HG03060 (cell line): ENCODE measurements around the gene CPA4.

Experiments
- ATAC-seq: cut with Tn5 transposase; IDR thresholded peaks from one replicate; pipeline ENCODE4 v1.9.1; 2021; ENCODE audit warnings: low read depth, moderate number of reproducible peaks; ENCODE audit not compliant: unreplicated experiment

CPA4 gene

DNA sequence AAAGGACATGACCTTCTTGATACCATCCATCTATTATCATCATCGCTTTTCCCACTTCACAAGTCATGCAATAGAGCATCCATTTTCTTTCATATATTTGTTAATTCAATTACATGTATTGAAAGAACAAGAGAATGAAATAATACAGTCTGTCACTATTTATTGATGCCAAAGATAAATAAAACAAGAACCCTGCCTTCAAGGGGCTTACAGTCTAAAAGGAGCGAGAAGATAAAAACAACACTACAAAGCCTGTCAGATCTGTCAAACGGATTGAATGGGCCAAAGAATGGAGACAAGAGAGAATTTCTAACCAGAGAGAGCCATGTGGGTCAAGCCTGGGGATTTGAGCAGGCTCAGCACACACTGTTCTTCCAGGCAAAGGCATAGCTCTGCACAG is 67.6 kb downstream of the CPA4 start:
- no peak for ATAC-seq

DNA sequence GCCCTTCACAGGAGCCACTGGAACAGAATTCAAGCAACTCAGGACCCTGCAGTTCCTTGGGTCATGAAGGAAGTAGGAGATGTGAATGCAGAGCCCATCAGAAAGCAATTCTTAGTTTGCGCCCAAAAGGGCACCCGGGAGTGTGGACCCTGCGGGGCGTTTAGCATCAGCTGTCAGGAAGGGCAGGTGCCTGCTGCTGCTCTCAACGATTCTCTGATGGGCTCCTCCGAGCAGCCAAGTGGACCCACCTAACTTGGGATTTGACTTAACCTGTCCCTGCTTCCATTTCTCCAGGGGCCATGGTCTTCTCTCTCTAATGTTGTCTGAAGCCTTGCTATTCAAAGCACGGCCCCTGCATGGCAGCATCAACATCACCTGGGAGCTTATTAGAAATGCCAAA is 68.7 kb downstream of the CPA4 start:
- no peak for ATAC-seq

DNA sequence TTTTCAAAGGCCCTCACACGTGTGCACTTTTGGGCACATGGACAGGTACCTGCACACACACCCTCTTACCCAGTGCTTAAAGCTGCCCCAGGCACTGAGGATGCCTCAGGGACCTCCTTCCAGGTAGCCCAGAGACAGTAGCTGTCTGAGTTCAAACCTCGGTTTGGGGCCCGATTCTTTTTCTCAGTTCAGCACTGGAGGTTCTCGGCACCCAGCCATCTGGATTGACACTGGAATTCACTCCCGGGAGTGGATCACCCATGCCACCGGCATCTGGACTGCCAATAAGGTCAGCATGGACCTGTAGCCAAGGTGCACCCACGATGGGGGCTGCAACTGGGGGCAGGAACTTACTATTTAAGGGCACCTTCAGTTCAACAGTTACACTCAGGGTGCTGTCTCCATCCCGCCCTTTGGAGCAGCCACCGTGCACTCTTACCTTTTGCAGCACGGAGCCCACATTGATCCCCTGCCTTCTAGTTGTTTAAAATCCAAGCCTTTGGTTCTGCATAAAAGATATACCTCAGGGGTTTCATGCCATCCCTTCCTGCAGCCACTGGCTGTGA is 69.4 kb downstream of the CPA4 start:
- ATAC-seq, result no peak

DNA sequence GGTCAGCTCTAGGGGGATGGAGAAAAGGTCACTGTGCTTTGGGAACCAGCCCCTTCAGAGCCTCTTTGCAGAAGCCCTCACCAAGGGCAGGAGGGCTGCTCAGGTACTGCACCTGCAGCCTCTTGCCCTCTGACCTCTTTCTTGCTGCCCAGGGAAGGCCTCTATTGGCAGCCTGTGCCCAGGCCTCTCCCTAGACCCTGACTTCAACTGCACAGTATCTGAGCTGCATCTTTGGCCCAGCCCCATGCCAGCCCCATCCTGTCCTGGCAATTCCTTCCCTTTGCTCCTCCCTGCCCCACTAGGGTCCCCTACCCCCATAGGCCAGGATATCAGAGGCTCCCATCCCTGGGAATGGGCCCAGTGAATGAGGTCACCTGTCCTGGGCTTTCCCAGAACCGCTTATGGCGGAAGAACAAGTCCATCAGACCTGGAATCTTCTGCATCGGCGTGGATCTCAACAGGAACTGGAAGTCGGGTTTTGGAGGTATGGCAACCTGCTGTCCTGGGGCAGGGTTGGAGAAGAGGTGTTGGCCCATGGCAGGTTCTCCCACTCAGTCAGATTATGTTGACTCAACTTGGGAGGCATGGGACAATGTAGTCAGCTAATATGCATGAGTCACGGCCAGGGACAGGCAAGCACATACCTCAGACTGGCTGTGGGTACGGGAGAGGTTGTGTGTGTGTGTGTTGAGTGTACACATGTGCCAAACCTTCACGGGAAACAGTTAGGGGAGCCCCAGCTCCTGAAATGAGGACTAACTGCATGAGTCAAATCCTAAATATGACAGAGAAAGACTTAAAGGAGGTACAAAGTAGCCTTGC is 70.3 kb downstream of the CPA4 start:
- no peak for ATAC-seq

DNA sequence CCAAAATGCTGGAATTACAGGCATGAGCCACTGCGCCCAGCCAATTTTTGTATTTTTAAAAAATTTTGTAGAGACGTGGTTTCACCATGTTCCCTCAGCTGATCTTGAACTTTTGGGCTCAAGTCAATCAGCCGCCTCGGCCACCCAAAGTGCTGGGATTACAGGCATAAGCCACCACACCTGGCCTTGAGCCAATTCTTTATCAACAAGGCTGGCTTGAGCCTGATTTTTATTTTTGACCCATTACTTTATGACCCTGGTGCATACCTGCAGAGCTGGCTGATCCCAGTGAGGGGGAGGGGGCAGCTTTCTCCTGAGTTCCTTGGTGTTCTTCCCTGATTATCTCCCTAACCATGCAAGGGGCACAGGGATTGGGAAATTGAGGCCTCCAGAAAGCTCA is 71.5 kb downstream of the CPA4 start:
- ATAC-seq, result no peak

DNA sequence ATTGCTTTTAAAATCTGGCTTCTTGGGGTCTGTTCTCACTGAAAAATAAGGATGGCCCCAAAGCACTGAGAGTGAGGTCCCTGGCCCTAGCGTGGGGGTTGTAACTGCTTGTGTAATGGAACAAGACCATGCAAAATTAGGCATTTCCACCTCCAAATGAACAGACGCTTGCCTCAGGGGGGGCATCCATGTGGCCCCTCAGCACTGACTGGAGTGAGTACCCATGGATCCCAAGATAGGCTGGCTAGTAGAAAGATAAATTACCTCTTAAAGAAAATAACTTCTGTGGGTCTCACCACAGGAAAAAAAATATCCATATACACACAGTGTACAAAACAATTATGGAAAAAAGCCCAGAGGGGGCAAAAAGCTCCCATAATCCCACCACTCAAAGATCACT is 72.1 kb downstream of the CPA4 start:
- no peak for ATAC-seq

DNA sequence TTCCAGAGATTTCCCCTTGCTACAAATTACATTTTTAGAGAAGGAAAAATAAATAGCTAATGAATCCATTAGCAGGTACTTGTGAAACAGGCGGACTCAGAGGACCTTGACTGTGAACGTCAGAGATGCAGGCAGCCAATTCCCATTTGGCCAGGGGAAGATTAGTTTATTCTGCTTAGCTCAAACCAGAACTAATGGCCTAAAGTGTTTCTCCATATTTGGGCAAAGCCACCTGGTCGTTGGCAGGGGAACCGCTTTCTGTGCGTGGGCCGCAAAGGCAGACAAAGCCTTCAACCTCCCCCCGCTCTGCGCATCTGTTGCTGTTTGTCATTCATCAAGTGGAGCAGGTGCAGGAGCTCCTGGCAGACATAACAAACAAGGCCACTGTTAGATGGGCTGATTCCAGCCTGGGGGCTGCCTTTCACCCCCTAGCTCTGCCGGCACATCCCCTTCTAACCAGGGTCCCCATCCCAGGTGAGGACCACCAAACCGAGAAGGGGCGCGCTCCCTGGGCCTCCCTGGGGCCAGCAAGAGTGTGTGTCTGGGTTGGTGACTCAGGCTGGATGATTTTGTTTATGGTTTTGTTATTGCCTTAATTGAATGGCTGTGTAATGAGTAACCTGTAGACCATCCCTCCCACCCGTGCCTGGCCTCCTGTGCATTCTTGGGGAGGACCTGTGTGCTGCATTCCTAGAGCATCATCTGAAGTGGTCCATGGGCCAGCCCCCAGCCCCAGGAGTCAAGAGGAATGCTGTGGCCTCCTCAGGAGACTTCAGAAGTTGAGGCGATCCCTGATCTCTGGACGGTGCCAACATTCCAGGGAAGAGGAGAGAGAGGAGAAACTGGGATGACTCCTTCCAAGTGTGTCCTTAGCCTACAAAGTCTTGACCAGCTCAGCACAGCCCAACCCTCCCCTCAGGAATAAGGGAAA is 72.8 kb downstream of the CPA4 start:
- peak; percentile 35 for ATAC-seq

DNA sequence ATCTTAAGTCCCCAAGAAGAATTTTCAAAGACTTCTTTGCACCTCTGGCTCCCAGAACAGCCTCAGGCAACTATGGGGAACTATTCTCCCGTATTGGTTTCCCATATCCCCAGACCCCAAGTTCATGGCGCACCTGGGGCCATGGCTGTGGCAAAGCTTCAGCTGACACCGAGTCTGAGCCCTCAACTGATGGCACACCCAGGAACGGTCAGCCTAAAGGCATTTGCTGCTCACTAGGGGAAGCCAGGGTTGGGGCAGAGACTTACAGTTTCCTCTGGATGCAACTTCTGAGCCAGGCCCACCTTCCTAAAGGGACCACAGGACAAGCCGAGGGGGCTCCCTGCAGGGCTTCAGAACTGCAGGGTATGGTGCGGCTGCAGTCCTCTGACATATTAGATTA is 73.6 kb downstream of the CPA4 start:
- no peak for ATAC-seq

DNA sequence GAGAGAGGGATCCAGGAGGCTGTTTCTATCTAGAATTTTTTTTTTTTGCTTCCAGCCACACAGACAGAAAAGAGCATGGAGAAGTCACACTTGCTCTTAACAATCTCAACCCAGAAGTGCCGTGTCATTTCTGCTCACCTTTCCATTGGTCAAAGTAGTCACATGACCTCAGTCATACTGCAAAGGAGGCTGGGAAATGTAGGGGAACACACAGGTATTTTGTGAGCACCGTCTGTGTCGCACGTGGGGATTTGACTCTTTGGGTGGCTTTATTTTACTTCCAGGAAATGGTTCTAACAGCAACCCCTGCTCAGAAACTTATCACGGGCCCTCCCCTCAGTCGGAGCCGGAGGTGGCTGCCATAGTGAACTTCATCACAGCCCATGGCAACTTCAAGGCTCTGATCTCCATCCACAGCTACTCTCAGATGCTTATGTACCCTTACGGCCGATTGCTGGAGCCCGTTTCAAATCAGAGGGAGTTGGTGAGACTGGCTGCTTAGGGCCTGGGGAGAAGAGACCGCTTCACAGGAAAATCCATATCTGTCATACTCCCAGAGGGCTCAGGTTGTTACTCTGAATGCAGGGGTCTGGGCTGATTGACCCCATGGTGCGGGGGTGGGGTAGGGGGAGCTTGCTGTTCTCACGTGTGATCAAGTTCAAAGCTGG is 74.3 kb downstream of the CPA4 start:
- no peak for ATAC-seq

DNA sequence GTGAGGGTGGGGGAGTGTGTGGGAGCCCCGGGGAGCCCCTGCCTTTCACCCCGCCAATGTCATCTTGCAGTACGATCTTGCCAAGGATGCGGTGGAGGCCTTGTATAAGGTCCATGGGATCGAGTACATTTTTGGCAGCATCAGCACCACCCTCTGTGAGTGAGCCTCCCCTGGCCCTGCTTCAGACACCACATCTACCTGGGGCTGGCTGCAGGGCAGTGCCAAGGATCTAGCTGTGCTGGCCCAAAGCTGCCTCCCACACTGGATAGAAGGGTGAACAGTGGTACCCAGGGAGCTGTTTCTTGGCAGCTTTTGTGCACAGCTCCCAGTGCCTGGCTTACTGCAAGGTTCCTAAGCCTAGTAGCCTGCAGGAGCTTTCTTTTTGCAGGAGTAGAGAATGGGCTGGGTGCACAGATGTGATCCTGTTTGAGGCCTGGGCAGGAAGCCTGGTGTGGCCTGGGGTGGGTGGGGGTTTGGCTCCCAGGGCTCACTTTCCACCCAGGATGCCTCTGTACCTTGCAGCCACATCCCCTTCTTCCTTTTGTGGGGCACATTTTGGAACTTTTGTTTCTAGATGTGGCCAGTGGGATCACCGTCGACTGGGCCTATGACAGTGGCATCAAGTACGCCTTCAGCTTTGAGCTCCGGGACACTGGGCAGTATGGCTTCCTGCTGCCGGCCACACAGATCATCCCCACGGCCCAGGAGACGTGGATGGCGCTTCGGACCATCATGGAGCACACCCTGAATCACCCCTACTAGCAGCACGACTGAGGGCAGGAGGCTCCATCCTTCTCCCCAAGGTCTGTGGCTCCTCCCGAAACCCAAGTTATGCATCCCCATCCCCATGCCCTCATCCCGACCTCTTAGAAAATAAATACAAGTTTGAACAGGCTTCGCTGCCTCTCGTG is 75.1 kb downstream of the CPA4 start:
- no peak for ATAC-seq

DNA sequence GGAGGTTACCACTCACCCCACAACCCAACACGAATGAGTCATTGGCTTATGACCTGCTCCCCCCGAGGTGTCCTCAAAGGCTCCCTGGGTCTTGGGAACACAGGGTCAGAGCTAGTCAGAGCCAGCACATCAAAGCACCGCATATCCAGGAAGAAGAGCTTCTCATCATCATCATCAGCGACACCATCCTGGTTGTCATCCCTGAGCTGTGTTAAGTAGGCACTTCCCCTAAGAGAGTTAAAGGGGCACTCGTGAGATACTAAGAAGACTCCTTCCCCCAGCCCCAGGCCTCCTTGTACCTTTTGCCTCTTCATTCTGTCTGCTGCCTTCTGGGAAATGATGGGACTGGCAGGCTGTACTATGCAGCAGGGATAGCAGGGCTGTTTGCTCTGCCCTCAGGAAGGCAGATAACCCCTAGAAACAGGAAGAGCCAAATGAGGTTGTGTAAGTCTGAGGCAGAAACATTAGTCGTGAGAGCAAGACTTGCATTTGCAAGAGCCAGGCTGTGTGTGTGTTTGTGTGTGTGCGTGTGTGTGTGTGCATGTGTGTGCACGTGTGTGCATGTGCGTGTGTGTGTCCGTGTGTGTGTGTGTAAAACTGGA is 76.2 kb downstream of the CPA4 start:
- no peak for ATAC-seq

DNA sequence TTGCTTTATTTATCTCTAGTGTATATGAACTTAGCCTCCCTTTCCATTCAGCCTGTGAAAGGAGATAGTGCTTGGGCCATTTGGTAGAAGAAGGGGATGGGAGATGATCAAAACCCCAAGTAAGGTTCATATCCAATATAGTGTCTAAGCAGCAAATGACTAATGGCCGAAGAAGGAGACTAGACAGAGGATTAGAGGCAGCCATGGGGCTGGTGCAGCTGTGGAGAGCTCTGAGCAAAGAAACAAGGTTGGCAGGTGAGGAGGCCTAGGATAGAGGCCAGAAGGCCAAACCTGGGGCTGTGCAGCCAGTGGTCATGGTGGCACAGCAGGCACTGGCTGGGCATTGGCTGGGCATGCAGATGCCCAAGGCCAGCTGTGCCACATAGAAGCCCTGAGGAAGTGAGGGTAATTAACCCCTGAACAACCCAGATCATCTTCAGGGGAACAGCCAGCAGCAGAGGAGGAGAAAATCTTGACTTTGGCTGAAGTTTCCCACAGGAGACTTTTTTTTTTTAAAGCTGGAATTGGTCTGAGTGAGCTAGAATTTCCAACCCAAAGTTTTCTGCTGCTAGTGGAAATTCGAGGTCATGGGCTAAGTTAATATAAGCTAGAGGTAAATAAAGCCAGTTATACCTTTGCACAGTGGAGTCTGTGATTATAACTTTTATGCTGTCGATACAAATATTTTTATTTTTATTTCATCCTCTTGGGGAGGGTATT is 77.0 kb downstream of the CPA4 start:
- ATAC-seq, result no peak

DNA sequence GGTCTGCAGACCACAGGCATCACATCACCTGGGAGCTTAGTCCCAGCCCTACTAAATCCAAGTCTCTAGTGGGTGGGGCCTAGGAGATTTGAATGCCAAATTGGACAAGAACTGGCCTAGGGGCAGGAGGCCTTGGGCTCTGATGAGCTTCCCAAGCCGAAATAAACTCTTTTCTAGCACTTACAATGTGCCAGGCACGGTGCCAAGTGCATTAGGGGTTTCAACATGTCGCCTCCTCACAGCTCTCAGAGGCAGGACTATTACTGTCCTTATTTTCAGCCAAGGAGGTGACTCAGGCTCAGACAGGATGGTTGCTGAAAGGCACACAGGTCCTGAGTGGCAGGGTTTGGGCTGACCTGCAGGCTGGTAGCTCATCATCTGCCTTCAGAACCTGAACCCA is 78.1 kb downstream of the CPA4 start:
- ATAC-seq, result no peak

DNA sequence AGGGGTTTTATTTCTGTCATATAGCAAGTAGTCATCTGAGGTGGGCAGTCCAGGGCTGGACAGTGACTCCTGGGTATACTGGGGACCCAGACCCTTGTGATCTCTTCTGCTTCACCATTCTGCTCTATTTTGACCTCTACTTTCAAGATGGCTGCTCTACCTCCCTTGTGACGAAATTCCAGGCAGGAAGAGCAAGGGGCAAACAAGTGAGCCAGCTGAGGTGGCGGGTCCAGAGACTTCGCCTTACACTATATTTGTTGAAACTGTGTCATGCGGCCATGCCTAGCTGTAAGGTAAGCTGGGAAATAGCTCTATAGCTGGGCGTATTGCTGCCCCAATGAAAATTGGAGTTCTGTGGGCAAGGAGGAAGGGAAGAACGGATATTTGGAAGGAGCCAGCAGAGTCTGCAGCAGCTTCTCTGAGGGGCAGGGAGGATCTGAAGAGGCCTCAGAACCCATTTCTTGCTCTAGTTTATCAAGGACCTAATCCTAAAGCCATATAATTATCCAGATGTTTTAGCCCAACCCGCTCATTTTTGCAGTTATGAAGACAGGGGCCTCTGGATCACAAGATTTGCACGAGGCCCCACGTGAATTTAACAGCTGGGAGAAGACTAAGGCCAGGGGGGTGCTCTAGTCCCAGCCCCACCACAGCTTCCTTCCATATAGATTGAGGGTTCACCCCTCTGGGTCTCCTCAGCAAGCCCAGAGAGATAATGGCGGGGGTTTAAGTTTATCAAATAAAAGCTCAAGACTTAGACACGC is 79.6 kb downstream of the CPA4 start:
- ATAC-seq, result no peak
